GM23338 (cell line): ENCODE results near the gene C1QTNF4. TPM values are rescaled to one million over a fixed set of nuclear protein-coding genes. Genes with fewer than 3 reads are reported as not detected.

Experiments
- ATAC-seq: fragments of 200-7000 bp; cut with Tn5 transposase; 3 replicates; pipeline ENCODE4 v1.9.1; 2020
- DNase-seq: peaks from one replicate; pipeline ENCODE4 v3.0.0-alpha.2; 2015; ENCODE audit warnings: low spot score
- H2AFZ ChIP-seq: fragments of 200-600 bp; sonication (generic); 2 replicates; pipeline ENCODE4 v1.8.0; 2016; ENCODE audit warnings: antibody characterized with exemption, mild to moderate bottlenecking, moderate library complexity
- H3F3A ChIP-seq: fragments of 200-600 bp; sonication (generic); replicated peaks from 2 replicates; pipeline ENCODE4 v1.8.0; 2017; ENCODE audit warnings: antibody characterized with exemption, mixed run types, low read depth
- H3K27ac ChIP-seq: fragments of 200-600 bp; sonication (generic); 2 replicates; pipeline ENCODE4 v1.6.1; 2016; ENCODE audit warnings: low read depth
- H3K27me3 ChIP-seq: fragments of 200-600 bp; sonication (generic); 2 replicates; pipeline ENCODE4 v1.8.0; 2016; ENCODE audit warnings: mild to moderate bottlenecking, mixed run types, moderate library complexity; ENCODE audit not compliant: insufficient read depth
- H3K36me3 ChIP-seq: fragments of 200-600 bp; sonication (generic); 2 replicates; pipeline ENCODE4 v1.8.0; 2016; ENCODE audit warnings: mild to moderate bottlenecking; ENCODE audit not compliant: insufficient read depth
- H3K4me1 ChIP-seq: fragments of 200-600 bp; sonication (generic); 2 replicates; pipeline ENCODE4 v1.8.0; 2016; ENCODE audit warnings: mild to moderate bottlenecking, moderate library complexity; ENCODE audit not compliant: insufficient read depth
- H3K4me2 ChIP-seq: fragments of 200-600 bp; sonication (generic); 2 replicates; pipeline ENCODE4 v1.7.1; 2017; ENCODE audit warnings: mixed run types
- H3K4me3 ChIP-seq: fragments of 200-600 bp; sonication (generic); 2 replicates; pipeline ENCODE4 v1.6.1; 2016; ENCODE audit warnings: mixed run types
- H3K79me2 ChIP-seq: fragments of 200-600 bp; sonication (generic); replicated peaks from 2 replicates; pipeline ENCODE4 v1.8.0; 2017; ENCODE audit warnings: mild to moderate bottlenecking; ENCODE audit not compliant: insufficient read depth
- H3K9me2 ChIP-seq: fragments of 200-600 bp; sonication (generic); 2 replicates; pipeline ENCODE4 v1.8.0; 2017; ENCODE audit not compliant: insufficient read depth
- H4K20me1 ChIP-seq: fragments of 200-600 bp; sonication (generic); replicated peaks from 2 replicates; pipeline ENCODE4 v1.8.0; 2017; ENCODE audit warnings: mild to moderate bottlenecking; ENCODE audit not compliant: insufficient read depth
- H3K27ac Mint-ChIP-seq: 2 replicates; pipeline ENCODE4 v1.8.0; 2020; ENCODE audit warnings: inconsistent platforms, mild to moderate bottlenecking, moderate library complexity, mixed read lengths
- H3K27me3 Mint-ChIP-seq: 3 replicates; pipeline ENCODE4 v1.8.0; 2022; ENCODE audit warnings: low read depth, mild to moderate bottlenecking, moderate library complexity, mixed read lengths, inconsistent platforms; ENCODE audit not compliant: insufficient read depth, poor library complexity
- H3K36me3 Mint-ChIP-seq: 3 replicates; pipeline ENCODE4 v1.8.0; 2021; ENCODE audit warnings: low read depth, mild to moderate bottlenecking, inconsistent platforms, moderate library complexity, mixed read lengths
- H3K4me1 Mint-ChIP-seq: 3 replicates; pipeline ENCODE4 v1.8.0; 2020; ENCODE audit warnings: mild to moderate bottlenecking, inconsistent platforms, mixed read lengths
- H3K4me3 Mint-ChIP-seq: 3 replicates; pipeline ENCODE4 v1.8.0; 2021; ENCODE audit warnings: moderate library complexity, mild to moderate bottlenecking, inconsistent platforms, mixed read lengths
- H3K9me3 Mint-ChIP-seq: 3 replicates; pipeline ENCODE4 v1.8.0; 2020; ENCODE audit warnings: moderate library complexity, mild to moderate bottlenecking, inconsistent platforms, mixed read lengths
- CREB1 ChIP-seq: fragments of 250-450 bp; sonication (Bioruptor Pico); IDR thresholded peaks from 2 replicates; pipeline ENCODE4 v1.5.0; 2020; ENCODE audit warnings: low read depth, mild to moderate bottlenecking, moderate library complexity
- CTCF ChIP-seq, 2 experiments: fragments of 200-600 bp in 1 of 2; sonication (generic) in 1 of 2; conservative IDR thresholded peaks; 2 replicates each; pipeline versions ENCODE4 v1.5.1 to v1.6.1; 2016 to 2017; ENCODE audit warnings: antibody characterized with exemption in 2 of 2, low read depth in 2 of 2, mild to moderate bottlenecking in 2 of 2, moderate library complexity in 1 of 2
- EZH2 ChIP-seq: fragments of 200-600 bp; sonication (generic); IDR thresholded peaks from one replicate; pipeline ENCODE4 v1.8.0; 2017; ENCODE audit warnings: antibody characterized with exemption, mild to moderate bottlenecking, low read depth; ENCODE audit not compliant: unreplicated experiment
- EZH2phosphoT487 ChIP-seq: fragments of 200-600 bp; sonication (generic); IDR thresholded peaks from one replicate; pipeline ENCODE4 v1.8.1; 2018; ENCODE audit warnings: antibody characterized with exemption; ENCODE audit not compliant: unreplicated experiment
- NANOG ChIP-seq: IDR thresholded peaks from 2 replicates; pipeline ENCODE4 v1.6.1; 2016; ENCODE audit warnings: antibody characterized with exemption, borderline replicate concordance
- POLR2AphosphoS5 ChIP-seq: IDR thresholded peaks from 2 replicates; pipeline ENCODE4 v1.6.1; 2016; ENCODE audit warnings: antibody characterized with exemption, low read depth
- STAT1 ChIP-seq: IDR thresholded peaks from one replicate; pipeline ENCODE4 v1.6.1; 2016; ENCODE audit warnings: antibody characterized with exemption; ENCODE audit not compliant: unreplicated experiment
- ZNF114 ChIP-seq: fragments of 250-450 bp; sonication (Bioruptor Pico); IDR thresholded peaks from 2 replicates; pipeline ENCODE4 v1.5.0; 2020; ENCODE audit warnings: mild to moderate bottlenecking, moderate library complexity
- ZNF331 ChIP-seq: fragments of 250-450 bp; sonication (Bioruptor Pico); IDR thresholded peaks from 2 replicates; pipeline ENCODE4 v1.5.0; 2020; ENCODE audit warnings: low read depth, mild to moderate bottlenecking, moderate library complexity
- long read RNA-seq: library from polyadenylated mRNA; unstranded; transcript quantifications from one replicate; pipeline ENCODE4 v2.0.0, GENCODE V29; 2020; ENCODE audit not compliant: unreplicated experiment
- polyA plus RNA-seq: library from polyadenylated mRNA; unstranded; fragments of >200 nt; fragmentation: Nextera tagmentation; extraction: Ambion mirVana; gene quantifications from 2 replicates; pipeline ENCODE4 v1.2.1, GENCODE V29; 2016
- total RNA-seq: library from RNA; depleted of rRNA; stranded (reverse); fragments of >200 nt; shearing (Covaris generic); gene quantifications from 2 replicates; pipeline ENCODE4 v1.2.3, GENCODE V29; 2014; rRNA removed

Gene C1QTNF4
- total RNA-seq (6.6 TPM in 2 replicates), polyA plus RNA-seq (5.2 and 5.7 TPM in 2 replicates)
- long read RNA-seq, transcript C1QTNF4-201 (2 exons, 1,664 nt) = major isoform, 13 of 17 reads
- long read RNA-seq, partial matches to known transcripts = 0 of 17 reads
- long read RNA-seq, other reads (novel, unspliced or antisense) = 4 of 17 reads

GRCh38 chr11:47593934-47594855, at the start of gene C1QTNF4:
TSS of gene C1QTNF4 (minus strand) at chr11:47594411. CDS start at chr11:47590810, 3,601 bp downstream.
- peak; percentile 52 for TF ChIP-seq EZH2
- no peak for TF ChIP-seq CREB1 (CRISPR knock-in tag)
- H3K4me1 ChIP-seq = peaks cover 23% of the 10 kb centered on the region
- peaks cover 64% of the 10 kb centered on the region for H3K27me3 ChIP-seq
- 0 out of 2 replicates have a peak, but pooled peaks cover 5% of the 10 kb centered on the region for H4K20me1 ChIP-seq
- no peaks in the 10 kb centered on the region for H3K9me3 Mint-ChIP-seq
- H2AFZ ChIP-seq = peak within 1 kb of the TSS; percentile 100
- ATAC-seq (peak; percentile 53), DNase-seq (peak; percentile 70)
- H3K27ac ChIP-seq = no peak within 1 kb of the TSS
- peak within 1 kb of the TSS; percentile 96 for H3K4me3 ChIP-seq
- 0 out of 2 replicates have a peak, but pooled peaks cover 6% of the 10 kb centered on the region for H3K9me2 ChIP-seq
- H3K4me1 Mint-ChIP-seq = peaks cover 25% of the 10 kb centered on the region
- H3K36me3 ChIP-seq = no peaks in the 10 kb centered on the region
- no peak within 1 kb of the TSS for H3K27ac Mint-ChIP-seq
- peak within 1 kb of the TSS; percentile 77 for H3K4me3 Mint-ChIP-seq
- H3K4me2 ChIP-seq = peak within 1 kb of the TSS; percentile 99
- H3F3A ChIP-seq = no peaks in the 10 kb centered on the region
- no peaks in the 10 kb centered on the region for H3K36me3 Mint-ChIP-seq
- H3K27me3 Mint-ChIP-seq = peaks cover 47% of the 10 kb centered on the region
- H3K79me2 ChIP-seq = no peaks in the 10 kb centered on the region

- Mint-ChIP-seq H3K4me3 (peak within 1 kb of the TSS; percentile 93), H3K36me3 (peaks cover 24% of the 10 kb centered on the region), H3K27ac (peak within 1 kb of the TSS; percentile 97), H3K9me3 (no peaks in the 10 kb centered on the region), H3K27me3 (peaks cover 6% of the 10 kb centered on the region), H3K4me1 (peaks cover 10% of the 10 kb centered on the region)
- ATAC-seq (peak; percentile 85), DNase-seq (peak; percentile 96)
- Histone ChIP-seq H3K4me3 (peak within 1 kb of the TSS; percentile 79), H3K27ac (peak within 1 kb of the TSS; percentile 93), H3K36me3 (peaks cover 7% of the 10 kb centered on the region; the same call in 1 of the 2 replicates), H3F3A (no peaks in the 10 kb centered on the region), H2AFZ (peak within 1 kb of the TSS; percentile 83), H3K79me2 (peaks cover 27% of the 10 kb centered on the region), H3K4me1 (peaks cover 7% of the 10 kb centered on the region; the same call in 1 of the 2 replicates), H3K4me2 (peak within 1 kb of the TSS; percentile 91), H3K9me2 (no peaks in the 10 kb centered on the region), H4K20me1 (peaks cover 7% of the 10 kb centered on the region), H3K27me3 (no peaks in the 10 kb centered on the region)
- TF ChIP-seq EZH2phosphoT487 (no peak), ZNF114 (no peak), POLR2AphosphoS5 (peak; percentile 92), NANOG (no peak), CTCF (conservative IDR thresholded peaks at IDR 0.05; ENCODE audit: low read depth in 2 of 2) (peak in 1 of 2 experiments; percentile 54; a peak in 2 of 4 replicates), CREB1 (CRISPR knock-in tag) (peak; percentile 35), ZNF331 (CRISPR knock-in tag) (no peak), STAT1 (no peak)
Observed at GRCh38 chr11:47642099-47642855, 48.1 kb upstream of the C1QTNF4 start, which contains the start of gene MTCH2. TSS of gene MTCH2 (minus strand) at chr11:47642559. CDS start at chr11:47642465, 94 bp downstream.
